Activated CD8-positive, alpha-beta memory T cell treated with anti-CD3 and anti-CD28 coated beads for 48 hours (primary cell): ENCODE measurements around the gene SH3TC1.

Experiments used
- DNase-seq, 3 experiments: peaks; one replicate each; pipeline ENCODE4 v3.0.0-alpha.2; 2020; ENCODE audit warnings: low read depth in 2 of 3, low spot score in 2 of 3

SH3TC1 gene

DNA sequence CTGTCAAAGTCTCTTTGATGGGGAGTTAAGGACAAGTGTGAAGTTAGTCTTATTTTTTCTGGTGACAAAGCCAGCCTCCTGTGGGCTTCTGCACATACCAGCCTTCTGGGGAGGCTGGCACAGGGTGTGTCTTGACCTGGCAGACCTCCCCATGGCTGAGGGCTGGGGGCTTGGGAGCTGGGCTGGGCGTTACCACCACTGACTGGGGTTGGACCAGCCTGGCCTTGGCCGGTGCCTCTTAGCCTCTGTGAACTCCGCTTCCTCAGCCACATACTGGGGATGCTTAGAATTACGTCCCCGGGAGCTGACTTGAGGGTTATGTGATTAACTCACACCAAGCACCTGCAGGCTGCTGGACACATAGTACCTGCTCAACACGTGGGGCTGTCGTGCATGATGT lies 14.0 kb downstream of the SH3TC1 start:
- no peak for DNase-seq

DNA sequence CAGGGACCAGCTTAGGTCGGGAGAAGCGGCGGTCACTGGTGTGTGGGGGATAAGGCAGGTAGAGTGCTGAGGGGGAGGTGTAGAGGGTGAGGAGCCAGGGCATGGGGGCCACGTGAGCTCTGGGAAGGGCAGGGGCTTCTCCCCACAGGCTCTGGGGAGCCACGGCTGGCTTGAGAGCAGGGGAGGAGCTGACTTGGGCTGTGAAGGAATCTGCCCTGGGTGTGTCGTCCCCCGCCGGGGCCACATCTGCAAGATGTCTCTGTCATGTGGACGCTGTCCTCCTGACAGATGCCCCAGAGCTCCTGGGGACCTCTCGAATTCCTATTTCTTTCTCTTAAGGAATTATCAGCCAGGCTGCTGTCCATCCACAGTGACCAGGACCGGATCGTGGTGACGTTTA lies 15.0 kb downstream of the SH3TC1 start:
- DNase-seq, result no peak

DNA sequence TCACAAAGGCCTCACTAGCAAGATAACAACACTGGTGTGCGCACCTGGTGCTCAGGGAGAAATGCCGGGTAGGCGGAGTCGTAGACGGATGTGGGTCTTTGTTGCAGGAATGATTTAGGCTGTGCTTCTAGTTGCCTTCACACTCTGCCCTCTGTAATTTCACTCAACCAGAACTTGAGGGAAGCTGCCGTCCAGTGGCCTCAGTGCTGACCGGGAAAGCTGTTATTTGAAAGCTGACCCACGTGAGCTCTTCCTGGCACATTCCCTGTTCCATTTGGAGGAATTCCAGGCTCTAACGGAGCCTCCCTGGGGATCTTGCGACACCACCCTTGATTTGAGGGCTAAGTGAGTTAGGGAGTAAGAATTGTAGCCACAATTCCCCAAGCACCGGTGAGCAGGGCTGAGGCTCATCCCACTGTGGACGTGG lies 15.9 kb downstream of the SH3TC1 start:
- DNase-seq, result no peak

DNA sequence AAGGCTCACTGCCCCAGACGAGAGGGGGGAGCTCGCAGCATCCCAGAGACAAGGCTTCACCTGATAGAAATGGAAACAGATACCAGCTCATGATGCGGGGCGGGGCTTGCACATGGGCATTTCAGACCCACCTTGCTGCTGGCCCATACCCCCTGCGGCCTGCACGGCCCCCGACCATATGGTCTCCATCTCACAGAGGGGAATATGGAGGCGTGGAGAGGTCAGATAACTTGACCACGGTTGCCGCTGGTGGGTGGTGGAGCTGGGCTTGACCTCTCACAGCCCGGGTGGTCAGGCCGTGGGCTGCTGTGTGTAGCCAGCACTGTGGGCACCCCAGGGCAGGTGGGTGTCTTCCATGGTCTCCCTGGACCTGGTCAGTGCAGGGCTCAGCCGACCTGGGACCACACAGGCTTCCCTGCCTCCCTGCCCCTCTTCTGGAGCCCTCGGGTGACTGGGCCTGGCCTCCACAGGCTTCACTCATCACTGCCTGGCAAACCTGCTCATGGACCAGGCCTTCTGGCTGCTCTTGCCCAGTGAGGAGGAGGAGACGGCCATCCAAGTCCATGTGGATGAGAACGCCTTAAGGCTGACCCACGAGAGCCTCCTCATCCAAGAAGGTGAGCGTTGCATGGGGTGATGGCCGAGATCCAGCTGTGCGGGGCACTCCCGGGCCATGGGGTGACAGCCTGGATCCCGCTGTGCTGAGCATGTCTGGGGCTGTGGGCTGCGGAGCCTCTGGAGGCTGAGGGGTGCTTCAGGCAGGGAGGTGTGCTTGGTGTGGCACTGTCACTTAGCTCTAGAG lies 16.8 kb downstream of the SH3TC1 start:
- DNase-seq, result no peak

DNA sequence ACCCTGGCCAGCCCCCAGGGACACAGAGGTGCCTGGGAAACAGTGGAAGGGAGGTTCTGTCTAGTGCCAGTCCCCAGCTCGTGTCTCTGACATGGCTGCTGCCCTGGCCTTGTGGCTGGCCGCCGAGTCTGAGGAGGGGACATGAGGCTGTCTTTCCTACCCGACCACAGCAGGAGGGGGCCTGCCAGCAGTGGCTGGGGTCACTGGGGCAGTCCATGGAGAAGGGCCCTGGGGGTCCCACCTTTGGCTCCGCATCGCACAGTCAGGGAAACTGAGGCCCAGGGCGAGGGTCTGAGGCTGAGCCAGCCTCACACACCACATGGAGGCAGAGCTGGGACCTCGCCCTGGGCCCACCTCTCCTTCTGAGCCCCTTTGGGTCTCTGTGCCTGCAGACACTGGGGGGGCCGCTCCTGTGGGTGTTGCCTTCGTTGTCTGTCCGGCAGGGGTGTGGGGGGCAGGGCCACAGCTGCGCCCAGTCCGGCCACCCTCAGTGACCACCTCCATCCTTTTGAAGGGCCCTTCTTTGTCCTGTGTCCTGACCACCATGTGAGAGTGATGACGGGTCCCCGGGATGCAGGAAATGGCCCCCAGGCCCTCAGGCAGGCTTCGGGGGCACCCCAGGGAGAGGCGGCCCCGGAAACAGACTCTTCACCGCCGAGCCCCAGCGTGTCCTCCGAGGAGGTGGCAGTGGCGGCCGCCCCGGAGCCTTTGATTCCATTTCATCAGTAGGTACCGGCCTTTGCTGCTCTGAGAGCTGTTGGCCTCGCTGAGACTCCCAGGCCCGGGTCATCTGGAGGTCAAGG lies 17.6 kb downstream of the SH3TC1 start:
- DNase-seq, result no peak

DNA sequence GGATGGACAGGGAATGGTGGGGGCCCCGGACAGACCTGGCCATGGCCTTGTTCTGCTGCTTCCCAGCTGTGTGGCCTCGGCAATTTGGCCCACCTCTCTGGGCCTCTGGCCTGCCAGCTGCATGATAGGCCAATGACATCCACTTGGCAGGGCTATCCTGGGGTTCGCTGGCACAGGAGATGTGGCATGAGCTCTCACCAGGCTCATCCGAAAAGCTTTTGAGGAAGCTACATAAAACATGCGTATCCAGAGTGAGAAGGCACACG lies 18.1 kb downstream of the SH3TC1 start:
- DNase-seq, result no peak

DNA sequence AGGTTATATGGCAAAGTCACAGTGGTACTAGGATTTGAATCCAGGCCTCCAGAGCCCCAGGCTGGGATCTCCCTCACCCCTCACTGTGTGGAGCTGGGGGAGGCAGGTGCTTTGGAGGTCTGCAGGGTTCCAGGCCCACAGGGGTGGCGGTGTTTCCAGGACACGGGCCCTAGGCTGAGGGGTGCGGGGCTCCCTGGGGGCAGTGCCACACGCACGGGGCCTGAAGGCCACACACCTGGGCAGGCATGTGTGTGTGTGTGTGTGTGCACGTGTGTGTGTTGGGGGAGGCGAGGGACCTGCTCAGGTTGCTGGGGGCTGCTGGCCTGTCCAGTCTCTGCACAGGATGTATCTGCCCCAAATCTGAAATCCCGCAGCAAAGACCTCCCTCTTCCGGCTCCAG lies 18.8 kb downstream of the SH3TC1 start:
- DNase-seq, result no peak

DNA sequence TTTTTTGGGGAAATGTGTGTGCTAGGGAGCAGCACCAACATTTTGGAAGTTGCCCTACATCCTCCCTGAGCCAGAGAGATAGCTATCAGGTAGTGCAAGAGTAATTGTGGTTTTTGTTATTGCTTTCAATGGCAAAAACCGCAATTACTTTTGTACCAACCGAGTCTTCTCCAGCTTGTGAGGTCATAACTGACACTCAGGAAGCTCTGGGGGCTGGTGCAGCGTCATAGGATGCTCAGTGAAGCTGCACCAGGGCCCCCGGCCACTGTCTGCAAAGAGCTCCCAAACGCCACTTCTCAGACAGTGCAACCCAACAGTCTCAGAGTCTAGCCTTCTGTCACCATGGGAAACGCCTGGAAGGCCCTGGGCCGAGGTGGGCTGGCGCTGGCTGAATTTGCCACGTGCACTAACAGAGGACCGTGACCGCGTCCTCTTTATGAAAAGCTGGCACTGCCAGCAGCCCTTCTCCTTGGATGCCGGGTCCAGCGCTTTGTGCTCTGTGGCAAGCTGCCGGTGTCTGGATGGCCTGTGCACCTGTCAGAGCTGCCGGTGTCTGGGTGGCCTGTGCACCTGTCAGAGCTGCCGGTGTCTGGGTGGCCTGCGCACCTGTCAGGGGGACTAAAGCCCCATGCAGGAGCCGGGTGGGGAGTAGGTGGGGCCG lies 19.4 kb downstream of the SH3TC1 start:
- DNase-seq, result no peak

DNA sequence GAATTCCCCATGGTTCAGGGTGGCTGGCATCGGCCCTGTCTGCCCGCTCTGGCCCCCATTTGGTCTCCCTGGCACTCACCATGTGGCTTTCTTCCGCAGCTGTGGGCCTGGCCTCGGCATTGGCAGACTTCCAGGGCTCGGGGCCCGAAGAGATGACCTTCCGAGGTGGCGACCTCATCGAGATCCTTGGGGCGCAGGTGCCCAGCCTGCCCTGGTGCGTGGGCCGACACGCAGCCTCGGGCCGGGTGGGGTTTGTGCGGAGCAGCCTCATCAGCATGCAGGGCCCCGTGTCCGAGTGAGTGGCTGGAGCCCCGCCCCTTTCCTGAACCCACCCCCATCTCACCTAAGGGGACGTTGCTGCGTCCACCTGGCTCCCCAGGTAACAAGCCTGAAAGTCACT lies 20.1 kb downstream of the SH3TC1 start:
- DNase-seq, result no peak

DNA sequence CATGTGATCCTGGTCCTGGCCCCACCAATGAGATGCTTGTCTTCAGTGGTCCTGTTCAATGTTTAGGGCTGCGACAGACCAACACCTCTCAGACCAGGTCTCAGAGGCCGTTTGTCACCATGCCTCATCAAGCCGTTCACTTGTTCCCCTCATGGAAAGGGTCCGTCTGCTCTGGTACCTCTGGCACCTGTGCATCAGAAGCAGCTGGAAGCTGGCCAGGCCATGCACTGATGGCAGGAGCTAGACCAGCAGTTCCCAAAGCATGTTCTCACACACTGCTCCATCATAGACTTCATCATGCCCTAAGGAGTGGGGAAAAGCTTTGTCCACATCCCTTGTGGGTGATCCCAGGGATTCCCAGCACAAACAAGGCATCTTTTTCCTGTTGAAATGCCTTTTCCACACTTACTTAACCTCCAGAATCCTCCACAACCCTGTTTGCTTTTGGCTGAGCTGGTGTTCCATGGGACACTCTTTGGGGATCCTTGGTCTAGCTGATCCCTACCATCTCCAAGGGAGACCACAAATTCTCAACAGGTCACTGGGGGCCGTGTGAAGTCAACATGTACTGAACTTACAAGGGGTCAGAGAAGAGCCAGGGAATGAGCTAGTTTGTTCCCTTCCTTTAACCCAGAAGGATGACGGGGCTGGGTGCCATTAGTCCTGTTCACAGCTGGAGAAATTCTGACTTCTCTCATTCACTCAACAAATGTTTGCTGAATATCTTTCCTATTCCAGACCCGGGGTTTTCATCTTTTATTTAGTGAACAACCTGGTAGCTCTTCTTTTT lies 21.8 kb downstream of the SH3TC1 start:
- no peak for DNase-seq

DNA sequence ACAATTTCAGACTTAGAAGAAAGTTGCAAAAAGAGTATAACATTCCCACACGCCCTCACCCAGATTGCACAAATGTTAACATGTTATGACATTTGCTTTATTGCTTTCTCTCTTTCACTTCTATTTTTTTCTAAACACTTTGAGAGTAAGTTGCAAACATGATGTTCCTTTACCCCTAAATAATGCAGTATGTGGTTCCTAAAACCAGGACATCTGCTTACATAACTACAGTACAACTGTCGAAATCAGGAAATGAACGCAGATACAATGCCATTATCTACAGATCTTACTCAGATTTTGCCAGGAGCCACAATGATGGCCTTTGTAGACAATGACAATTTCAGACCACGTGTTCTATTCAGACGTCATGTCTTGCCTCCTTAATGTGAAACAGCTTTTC lies 22.4 kb downstream of the SH3TC1 start:
- no peak for DNase-seq

DNA sequence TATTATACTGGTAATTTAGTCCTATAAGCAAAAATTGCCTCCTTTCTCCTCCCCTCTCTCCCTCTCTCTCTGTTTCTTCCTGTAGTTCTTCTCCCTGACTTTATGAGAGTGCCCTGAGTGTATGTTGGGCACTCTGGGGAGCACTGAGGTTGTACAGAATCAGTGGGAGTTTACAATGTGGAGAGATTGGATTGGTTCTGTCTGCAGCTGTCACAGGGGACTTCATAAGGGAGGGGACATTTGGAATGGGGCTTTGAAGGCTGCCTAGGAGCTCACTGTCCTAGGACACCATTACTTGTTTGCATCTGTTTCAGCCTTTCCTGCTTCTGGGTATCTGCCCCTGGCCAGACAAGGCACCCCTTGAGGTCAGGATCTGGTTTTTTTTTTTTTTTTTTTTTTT lies 22.9 kb downstream of the SH3TC1 start:
- DNase-seq, result no peak

DNA sequence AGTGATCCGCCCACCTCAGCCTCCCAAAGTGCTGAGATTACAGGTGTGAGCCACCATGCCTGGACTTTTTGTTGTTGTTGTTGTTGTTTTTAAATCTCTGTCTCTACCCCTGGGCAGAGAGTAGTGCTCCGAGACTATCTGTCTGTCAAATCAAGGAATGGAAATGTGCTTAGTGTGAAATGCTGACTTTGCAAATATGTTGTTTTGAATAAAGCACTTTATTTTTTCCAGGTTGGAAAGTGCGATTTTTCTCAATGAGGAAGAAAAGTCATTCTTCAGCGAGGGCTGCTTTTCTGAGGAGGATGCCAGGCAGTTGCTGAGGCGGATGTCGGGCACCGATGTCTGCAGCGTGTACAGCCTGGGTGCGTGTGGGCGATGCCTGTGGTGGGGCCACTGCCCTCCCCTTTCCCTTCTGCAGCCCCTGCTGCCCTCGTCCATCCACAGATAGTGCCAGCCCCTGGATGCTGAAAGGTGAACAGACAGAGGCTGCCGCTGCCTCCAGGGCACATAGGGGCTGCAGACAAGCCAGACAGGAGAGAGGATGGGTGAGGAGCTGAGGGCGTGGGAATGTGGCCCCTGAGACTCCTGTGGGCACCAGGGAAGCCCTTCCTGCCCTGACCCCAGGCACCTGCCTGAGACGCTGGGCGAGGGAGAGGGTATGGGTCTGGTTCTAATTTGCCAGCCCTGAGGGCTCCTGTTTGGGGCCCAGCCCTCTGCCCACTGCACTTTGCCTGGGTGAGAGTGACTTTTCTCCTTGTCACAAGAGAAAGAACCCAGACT lies 23.7 kb downstream of the SH3TC1 start:
- DNase-seq, result no peak

DNA sequence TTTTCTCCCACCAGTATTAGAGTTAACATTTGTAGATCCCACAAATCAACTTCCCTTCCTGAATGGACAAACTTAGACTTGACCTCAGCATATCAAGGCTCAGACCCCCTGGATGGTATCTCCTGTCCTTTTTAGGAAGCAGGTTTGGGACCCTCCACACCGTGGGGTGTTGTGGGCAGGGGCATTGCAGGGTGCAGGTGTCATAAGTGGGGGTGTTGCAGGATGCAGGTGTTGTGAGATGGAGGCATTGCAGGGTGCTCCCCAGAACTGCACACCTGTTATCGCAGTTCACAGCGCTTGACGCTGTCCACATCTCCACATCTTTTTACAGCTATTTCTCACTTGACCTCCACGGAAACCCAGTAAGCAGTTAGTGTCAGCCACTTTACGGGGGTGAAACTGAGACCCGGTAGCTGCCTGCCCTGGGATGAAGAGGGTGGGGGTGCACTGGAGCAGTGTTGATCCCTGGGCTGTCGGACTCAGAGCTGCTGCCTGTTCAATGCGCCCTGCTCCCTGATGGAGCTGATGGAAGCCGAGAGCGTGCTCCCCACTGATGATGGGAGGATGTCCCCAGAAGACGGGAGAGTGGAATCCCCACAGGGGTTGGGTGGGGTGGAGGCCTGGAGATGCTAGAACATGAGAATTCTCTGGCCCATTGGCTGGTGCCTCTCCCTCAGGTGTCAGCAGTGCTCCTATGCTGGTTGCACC lies 25.3 kb downstream of the SH3TC1 start:
- DNase-seq, result no peak

DNA sequence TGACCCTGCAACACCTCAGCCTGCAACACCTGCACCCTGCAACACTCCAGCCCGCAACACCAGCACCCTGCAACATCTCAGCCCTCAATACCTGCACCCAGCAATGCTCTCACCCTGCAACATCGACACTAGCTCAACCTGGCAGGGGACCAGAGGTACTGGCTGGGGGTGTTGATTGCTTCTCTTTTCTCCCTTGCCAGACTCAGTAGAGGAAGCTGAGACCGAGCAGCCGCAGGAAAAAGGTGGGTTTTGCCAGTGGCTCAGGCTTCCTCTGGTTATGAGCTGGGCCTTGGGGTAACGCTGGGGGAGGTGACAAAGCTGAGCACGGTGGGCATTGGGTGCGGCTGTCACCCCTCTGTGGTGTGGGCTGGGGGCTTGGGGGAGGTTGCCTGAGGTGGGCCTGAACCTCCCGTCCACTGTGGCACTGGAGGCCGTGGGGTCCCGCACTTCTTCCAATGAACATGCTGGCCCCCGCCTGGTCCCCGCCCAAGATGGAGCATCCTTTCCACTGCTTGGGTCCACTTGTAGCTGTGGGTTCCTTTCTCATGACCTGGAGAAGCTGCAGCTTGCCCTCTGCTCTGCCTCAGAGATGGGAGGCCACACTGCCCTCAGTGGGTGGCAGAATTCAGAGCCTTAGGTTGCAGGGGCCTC lies 26.0 kb downstream of the SH3TC1 start:
- DNase-seq, result no peak

DNA sequence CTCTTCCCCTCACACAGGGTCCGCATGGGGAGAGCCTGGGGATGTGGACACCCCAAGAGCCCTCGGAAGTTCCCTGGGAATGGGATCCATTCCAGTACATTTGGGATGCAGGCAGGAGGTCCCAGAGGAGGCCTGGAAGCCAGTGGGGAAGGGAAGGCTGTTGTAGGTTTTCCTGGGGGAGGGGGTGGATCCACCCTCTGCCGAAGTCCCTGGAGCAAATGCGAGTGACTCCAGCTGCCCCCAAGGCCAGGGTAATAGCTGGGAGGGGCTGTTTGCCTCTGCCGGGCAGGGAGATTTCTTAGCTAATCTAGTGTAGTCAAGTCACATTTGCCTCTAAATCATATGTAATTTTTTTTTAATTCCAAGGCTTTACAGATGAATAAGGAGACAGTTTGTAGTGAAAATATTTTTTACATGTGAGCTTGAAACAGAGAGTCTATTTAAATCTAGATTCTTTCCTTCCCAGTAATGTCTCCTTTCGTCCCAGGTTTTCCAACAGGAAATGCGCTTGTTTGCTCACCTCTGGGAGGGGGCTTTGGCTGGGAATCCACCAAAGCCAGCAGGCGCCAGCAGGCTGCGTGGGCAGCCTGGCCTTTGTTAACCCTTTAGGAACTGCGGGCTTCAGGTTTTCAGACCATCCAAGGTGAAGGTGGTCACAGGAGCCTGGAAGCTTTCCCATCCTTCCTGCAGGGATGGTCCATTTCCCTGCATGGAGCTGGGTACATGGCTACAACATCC lies 26.8 kb downstream of the SH3TC1 start:
- no peak for DNase-seq

DNA sequence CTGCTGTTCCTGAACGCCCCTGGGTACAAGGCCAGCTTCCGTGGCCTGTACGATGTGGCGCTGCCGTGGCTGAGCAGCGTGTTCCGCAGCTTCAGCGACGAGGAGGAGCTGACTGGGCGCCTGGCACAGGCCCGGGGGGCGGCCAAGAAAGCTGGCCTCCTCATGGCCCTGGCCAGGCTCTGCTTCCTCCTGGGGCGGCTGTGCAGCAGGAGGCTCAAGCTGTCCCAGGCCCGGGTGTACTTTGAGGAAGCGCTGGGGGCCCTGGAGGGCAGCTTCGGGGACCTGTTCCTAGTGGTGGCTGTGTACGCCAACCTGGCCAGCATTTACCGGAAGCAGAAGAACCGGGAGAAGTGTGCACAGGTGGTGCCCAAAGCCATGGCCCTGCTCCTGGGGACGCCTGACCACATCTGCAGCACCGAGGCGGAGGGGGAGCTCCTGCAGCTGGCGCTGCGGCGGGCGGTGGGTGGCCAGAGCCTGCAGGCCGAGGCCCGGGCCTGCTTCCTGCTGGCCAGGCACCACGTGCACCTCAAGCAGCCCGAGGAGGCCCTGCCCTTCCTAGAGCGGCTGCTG lies 28.2 kb downstream of the SH3TC1 start:
- DNase-seq, result no peak

DNA sequence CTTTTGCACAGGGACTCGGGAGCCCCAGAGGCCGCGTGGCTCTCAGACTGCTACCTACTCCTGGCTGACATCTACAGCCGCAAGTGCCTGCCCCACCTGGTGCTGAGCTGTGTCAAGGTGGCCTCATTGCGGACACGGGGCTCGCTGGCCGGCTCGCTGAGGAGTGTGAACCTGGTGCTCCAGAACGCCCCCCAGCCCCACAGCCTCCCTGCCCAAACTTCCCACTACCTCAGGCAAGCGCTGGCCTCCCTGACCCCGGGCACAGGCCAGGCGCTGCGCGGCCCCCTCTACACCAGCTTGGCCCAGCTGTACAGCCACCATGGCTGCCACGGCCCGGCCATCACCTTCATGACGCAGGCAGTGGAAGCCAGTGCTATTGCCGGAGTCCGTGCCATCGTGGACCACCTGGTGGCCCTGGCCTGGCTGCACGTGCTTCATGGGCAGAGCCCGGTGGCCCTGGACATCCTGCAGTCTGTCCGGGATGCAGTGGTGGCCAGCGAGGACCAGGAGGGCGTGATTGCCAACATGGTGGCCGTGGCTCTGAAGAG lies 28.8 kb downstream of the SH3TC1 start:
- no peak for DNase-seq
